OCI-M1 (cell line): ENCODE measurements around the gene KRTAP19-8.

ENCODE experiments used
- DNase-seq: peaks from one replicate; lab custom pipeline; 2025; lab: John Stamatoyannopoulos, UW

Gene KRTAP19-8

GRCh38 chr21:31012133-31013089, 25.9 kb downstream of the KRTAP19-8 start:
- DNase-seq: no peak

- no peak for DNase-seq
Observed at GRCh38 chr21:31011412-31011811, 26.9 kb downstream of the KRTAP19-8 start.

- DNase-seq: no peak
Observed at GRCh38 chr21:31008355-31008754, 29.9 kb downstream of the KRTAP19-8 start.

GRCh38 chr21:31005019-31005418, 33.3 kb downstream of the KRTAP19-8 start:
- no peak for DNase-seq

- DNase-seq: no peak
Observed at GRCh38 chr21:31003471-31003870, 34.8 kb downstream of the KRTAP19-8 start.

- DNase-seq: no peak
Observed at GRCh38 chr21:30997541-30997940, 40.7 kb downstream of the KRTAP19-8 start.

- DNase-seq: no peak
Observed at GRCh38 chr21:30996728-30997127, 41.5 kb downstream of the KRTAP19-8 start.

- no peak for DNase-seq
Observed at GRCh38 chr21:30994932-30995331, 43.3 kb downstream of the KRTAP19-8 start.

- DNase-seq: no peak
Observed at GRCh38 chr21:30990514-30991262, 47.6 kb downstream of the KRTAP19-8 start.

- DNase-seq: no peak
Observed at GRCh38 chr21:30988706-30989105, 49.6 kb downstream of the KRTAP19-8 start.
